Fibroblast of the conjunctiva (primary cell): ENCODE data around the gene TVP23A.

Experiments
- DNase-seq: peaks from one replicate; pipeline ENCODE4 v3.0.0-alpha.2; 2010; ENCODE audit warnings: low read depth

Gene TVP23A

GRCh38 chr16:10817963-10818941 is at the start of gene TVP23A:
Gene TVP23A, minus strand, starts transcription at chr16:10818794. Its CDS starts 301 bp downstream, at chr16:10818493.
- no peak for DNase-seq

DNA sequence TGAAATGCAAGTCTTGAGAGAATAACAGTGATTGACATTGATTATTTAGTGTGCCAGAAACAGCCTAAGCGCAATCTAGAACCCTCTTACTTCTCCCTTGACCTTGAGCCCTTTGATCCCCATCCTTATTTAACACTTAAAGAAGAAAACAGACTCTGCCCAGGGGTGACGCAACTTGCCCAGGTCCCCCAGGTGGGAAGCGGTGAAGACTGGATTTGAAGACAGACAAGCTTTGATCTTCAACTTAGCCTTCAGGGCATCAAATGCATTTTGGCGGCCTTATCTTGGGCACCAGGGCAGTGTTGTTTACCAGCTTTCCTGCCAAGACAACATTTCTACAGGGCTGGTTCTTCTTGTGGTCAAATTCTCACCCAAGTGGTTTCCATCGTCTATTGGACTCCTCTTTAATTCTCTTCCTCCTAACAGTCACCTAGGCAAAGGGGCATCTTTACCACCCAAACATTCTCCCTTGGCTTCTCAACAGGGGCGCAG is 49.6 kb upstream of the TVP23A start:
- no peak for DNase-seq

- no peak for DNase-seq
Measured at GRCh38 chr16:10867199-10867598, 48.6 kb upstream of the TVP23A start.

DNA sequence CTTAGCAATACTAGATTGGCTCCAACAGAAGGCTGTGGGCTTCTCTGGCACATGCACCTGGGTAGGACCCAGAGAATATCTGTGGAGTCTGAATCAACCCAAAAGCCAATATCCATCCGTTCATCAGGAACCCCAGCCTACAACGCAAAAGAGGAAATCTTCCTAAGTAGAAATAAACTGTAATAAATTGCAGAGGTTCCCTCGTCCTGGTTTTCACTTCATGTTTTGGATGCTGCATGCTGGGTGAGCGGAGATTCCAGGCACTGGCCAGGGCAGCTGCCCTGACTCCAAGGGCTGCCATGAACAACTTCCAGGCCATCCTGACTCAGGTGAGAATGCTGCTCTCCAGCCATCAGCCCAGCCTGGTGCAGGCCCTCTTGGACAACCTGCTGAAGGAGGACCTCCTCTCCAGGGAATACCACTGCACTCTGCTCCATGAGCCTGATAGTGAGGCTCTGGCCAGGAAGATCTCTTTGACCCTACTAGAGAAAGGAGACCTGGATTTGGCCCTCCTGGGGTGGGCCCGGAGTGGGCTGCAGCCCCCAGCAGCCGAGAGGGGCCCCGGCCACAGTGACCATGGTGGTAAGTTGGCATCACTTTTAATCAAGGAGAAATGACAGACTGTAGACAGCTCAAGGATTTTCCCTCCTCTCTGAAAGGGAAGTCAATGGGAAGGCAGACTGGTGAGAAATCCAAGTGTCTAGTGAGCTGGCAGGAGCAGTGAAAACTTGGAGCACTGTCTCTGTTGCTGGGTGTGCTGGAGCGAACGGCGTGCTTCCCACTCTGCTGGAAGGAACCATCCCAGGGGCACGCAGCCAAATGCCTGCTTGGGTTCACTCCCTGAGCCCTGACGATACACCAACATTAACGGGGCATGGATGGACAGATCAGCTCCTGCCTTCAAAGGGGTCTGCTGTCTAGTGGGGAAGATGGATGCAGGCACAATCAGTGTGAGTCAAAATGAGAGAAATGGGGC is 47.7 kb upstream of the TVP23A start:
- no peak for DNase-seq

- DNase-seq: peak; percentile 55
Measured at GRCh38 chr16:10862438-10862837, 43.8 kb upstream of the TVP23A start.

DNA sequence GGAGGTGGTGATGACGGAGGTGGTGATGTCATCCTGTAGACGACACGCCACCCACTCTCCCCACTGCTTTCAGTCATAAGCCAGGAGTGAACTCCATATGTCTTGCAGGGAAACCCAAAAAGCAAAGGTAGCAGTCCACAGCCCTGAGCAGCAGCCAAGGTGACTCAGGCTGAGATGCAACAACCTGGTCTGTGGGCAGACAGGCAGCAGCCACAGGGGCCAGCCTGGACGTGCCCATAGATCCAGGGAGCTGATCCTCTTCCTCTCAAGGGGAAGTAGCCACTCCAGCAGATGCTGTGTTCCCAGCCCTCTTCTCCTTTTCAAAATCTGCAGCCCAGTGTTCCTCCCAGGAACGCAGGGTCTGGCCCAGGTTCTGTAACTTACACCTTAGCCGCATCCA is 41.1 kb upstream of the TVP23A start:
- no peak for DNase-seq

- no peak for DNase-seq
Measured at GRCh38 chr16:10859020-10859419, 40.4 kb upstream of the TVP23A start.

GRCh38 chr16:10858203-10858602 is 39.6 kb upstream of the TVP23A start:
- DNase-seq: no peak

DNA sequence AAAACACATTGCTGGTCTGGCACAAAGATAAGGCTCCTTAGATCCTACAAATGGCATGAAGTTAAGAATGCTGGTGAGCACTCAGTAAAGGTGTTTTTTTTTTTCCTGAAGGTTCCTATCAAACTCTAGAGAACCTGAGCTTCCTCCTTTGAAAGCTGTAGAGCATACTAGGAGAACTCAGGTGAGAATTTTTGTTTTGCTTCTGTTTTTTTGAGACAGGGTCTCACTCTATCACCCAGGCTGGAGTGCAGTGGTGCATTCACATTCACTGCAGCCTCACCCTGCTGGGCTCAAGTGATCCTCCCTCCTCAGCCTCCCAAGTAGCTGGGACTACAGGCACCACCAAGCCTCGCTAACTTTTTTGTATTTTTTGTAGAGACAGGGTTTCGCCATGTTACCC is 37.4 kb upstream of the TVP23A start:
- DNase-seq: no peak

DNA sequence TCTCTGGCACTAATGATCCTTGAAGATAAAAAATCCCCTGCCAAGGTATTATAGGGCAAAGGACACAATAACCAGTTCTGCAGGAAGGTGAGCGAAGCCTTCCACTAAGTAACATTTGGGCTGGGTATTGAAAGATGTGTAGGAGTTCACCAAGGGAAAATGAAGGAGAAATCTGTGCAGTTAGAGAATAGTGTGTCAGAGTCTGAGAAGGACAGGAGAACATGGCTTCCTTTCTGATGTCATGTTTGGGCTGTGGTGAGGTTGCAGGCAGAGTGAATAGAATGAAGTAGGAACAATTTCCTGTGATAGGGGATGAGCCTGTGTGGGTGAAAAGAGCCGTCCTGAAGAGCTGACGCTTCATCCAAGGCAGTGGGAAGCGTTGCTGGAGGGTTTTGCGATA is 34.4 kb upstream of the TVP23A start:
- DNase-seq: no peak

- no peak for DNase-seq
Measured at GRCh38 chr16:10852286-10852685, 33.7 kb upstream of the TVP23A start.

DNA sequence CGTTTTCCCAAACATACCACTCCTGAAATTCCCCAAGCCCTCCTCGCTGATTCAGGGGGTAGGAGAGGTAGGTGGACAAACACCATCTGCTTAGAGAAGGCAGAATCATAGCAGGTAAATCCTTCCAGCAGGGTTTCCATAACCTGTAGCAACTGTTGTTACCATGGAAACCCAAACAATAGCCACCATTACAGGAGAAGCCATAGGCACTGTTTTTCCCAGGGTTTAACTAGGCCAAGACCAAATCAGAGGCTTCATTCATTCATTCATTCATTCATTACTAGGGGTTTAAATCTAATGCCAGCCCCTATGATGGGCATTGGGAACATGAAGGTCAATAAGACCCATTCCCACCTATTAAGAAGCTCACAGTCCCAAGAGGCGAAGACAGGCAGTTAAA is 32.9 kb upstream of the TVP23A start:
- DNase-seq: no peak

GRCh38 chr16:10850478-10850850 is 31.9 kb upstream of the TVP23A start:
- no peak for DNase-seq

GRCh38 chr16:10849736-10850477 is 31.3 kb upstream of the TVP23A start:
- no peak for DNase-seq

GRCh38 chr16:10847176-10847575 is 28.6 kb upstream of the TVP23A start:
- DNase-seq: no peak

DNA sequence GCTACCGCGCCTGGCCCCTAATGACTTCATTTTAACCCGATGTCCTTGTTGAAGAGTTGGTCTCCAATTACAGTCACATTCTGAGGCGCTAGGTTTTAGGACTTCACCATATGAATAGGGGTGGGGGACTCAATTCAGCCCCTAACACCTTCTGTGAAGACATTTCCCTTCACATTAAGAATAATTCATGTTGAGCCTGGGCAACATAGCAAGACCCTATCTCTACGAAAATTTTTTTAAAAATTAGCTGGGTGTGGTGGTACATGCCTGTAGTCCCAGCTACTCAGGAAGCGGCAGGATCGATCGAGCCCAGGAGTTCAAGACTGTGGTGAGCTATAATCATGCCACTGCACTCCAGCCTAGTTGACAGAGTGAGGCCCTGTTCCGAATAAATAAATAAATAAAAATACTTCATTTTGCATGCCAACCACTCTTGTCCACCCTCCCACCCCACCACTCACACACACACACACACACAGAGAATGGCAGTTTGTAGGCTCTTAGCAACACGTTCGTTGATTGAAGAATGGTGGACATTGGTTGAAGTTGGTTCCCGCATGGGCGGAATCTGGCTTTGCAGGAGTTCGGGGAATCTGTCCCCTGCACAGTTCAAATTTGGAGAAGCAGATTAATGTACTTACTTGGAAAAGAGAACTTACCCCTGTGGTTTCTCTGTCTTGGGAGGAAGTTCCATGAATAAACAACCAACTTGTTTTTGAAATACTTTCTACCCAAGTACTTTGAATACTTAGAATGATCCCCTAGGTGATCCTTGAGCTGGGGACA is 27.8 kb upstream of the TVP23A start:
- no peak for DNase-seq

DNA sequence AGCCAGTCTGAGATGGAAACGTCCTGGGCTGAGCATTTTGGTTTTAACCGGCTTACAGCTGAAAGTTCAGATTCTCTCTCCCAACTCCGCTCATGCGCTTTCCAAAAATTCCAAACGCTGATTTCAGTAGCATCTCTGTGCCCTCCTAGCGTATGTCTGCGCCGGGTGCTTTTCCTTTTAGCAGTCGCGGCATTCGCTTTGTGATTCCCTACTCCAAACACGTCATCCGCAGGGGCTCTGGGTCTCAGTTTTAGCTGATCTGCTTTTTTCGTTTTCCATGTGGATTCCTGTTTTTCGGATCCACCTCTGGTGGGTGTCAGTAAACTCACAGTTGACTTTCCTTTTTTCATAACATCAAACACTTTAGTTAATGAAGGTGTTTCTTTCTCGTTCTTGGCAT is 22.1 kb upstream of the TVP23A start:
- DNase-seq: no peak

DNA sequence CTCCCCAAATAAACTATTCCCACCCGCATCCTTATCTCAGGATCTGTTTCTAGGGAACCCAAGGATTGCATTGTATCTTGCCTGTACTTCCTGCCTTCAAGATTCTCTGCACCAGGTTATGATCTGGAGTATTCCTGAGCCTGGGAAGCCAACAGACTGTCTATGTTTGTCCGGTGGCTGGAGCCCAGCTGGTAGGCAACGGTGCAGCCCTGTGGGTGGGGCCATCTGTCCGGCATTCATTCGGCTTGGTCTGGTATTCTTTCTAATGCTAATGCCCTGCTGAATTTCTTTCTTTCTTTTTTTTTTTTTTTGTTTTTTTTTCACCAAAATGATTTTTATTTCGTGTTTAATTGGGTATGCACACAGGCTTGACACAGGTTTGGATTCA is 20.7 kb upstream of the TVP23A start:
- no peak for DNase-seq

DNA sequence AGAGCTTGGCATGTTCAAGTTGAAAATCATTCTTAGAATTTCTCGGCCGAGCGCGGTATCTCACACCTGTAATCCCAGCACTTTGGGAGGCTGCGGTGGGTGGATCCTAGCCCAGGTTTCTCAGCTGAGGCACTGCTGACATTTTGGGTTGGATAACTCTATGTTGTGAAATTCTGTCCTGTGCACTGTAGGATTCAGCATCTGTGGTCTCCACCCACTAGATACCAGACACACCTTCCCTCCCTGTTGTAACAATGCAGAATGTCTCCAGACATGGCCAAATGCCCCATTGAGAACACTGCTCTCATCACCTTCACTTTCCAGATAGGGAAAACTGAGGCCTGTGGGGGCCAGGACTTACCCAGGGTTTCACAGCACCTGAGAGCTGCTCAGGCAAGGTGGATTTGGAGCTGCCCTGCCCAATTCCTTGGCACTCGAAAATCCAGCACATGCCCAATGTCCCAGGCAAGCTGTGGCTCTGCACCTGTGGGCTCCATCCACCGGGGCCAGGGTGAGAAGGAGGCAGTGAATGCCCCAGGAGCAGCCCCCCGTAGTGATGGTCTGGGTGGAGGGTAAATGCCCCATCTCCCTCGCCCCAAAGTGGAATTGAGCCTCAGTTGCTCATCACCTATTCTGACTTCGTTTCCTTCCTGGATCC is 20.2 kb upstream of the TVP23A start:
- no peak for DNase-seq

DNA sequence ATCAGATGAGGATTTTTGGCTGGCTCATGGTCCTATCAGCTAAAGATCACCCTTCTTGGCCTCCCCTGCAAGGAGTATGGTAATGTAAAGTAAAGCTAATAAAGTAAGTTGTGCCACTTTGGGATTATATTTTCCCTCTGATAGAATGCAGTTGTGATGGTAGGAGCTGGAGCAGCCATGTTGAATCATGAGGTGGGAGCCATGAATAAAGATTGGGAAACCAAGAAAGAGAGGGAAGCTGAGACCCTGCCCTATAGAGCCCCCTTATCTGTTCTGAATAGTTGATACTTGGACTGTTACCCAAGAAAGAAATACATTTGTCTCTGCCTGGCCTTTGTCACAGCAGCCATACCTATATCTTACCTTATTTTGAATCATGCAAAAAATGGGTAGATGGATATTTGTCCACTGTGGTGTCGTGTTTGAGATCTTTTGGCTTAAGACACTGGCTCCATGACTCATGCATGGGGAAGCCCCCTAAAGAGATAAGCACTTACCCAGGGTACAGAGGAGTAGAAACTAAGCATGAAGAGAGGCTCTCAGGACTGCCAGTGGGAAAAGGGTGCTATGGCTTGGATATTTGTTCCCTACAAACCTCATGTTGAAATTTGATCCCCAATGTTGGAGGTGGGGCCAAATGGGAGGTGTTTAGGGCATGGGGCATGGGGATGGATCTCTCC is 17.7 kb upstream of the TVP23A start:
- DNase-seq: no peak
